ENCODE data around the gene RAP1GAP. TPM values are rescaled to one million over a fixed set of nuclear protein-coding genes. Genes with fewer than 3 reads are reported as not detected.

The RAP1GAP gene
- total RNA-seq, 1 donor from 2014 or later = 0.60 TPM

GRCh38 chr1:21590934-21591333 lies 78.2 kb downstream of the RAP1GAP start:
- CTCF ChIA-PET = no interaction called here
- no peak overlapping the region for H3K27ac Mint-ChIP-seq

GRCh38 chr1:21590126-21590880 lies 78.9 kb downstream of the RAP1GAP start:
- no peaks in the 10 kb centered on the region for H3K9me3 Mint-ChIP-seq
- no peak for ATAC-seq (ENCODE audit: low read depth)
- H3K27ac Mint-ChIP-seq = no peak overlapping the region
- intact Hi-C loops (cut with micrococcal nuclease) = no loop called here
- ChIA-PET CTCF (no interaction called here), POLR2A (no interaction called here)
- peaks cover 27% of the 10 kb centered on the region for H3K27me3 Mint-ChIP-seq
- no peak for DNase-seq
- no peak for TF ChIP-seq CTCF (IDR thresholded peaks at IDR 0.05)
- no peak overlapping the region for H3K4me3 Mint-ChIP-seq
- no peaks in the 10 kb centered on the region for H3K36me3 Mint-ChIP-seq (ENCODE audit: low read depth)
- no peaks in the 10 kb centered on the region for H3K4me1 Mint-ChIP-seq

More at GRCh38 chr1:21590934-21591333, 78.2 kb downstream of the RAP1GAP start:
- no peak for DNase-seq
- H3K36me3 Mint-ChIP-seq (ENCODE audit: low read depth) = no peaks in the 10 kb centered on the region
- no peak overlapping the region for H3K4me3 Mint-ChIP-seq
- H3K4me1 Mint-ChIP-seq = no peaks in the 10 kb centered on the region
- peaks cover 31% of the 10 kb centered on the region for H3K27me3 Mint-ChIP-seq
- intact Hi-C loops (cut with micrococcal nuclease) = no loop called here
- ATAC-seq (ENCODE audit: low read depth) = no peak
- POLR2A ChIA-PET = no interaction called here
- TF ChIP-seq CTCF (IDR thresholded peaks at IDR 0.05) = no peak
- H3K9me3 Mint-ChIP-seq = no peaks in the 10 kb centered on the region

- intact Hi-C loops (cut with micrococcal nuclease) = no loop called here
- Mint-ChIP-seq H3K4me1 (no peaks in the 10 kb centered on the region), H3K27me3 (peaks cover 27% of the 10 kb centered on the region), H3K4me3 (no peak overlapping the region), H3K36me3 (ENCODE audit: low read depth) (no peaks in the 10 kb centered on the region), H3K9me3 (no peaks in the 10 kb centered on the region), H3K27ac (no peak overlapping the region)
- ATAC-seq (ENCODE audit: low read depth) (no peak), DNase-seq (no peak)
- no peak for TF ChIP-seq CTCF (IDR thresholded peaks at IDR 0.05)
- POLR2A ChIA-PET = no interaction called here
- CTCF ChIA-PET = no interaction called here
Observed at GRCh38 chr1:21589618-21590017, 79.5 kb downstream of the RAP1GAP start.

GRCh38 chr1:21587602-21587953 lies 81.6 kb downstream of the RAP1GAP start:
- H3K27ac Mint-ChIP-seq = no peak overlapping the region
- H3K4me1 Mint-ChIP-seq = no peaks in the 10 kb centered on the region
- ChIA-PET POLR2A (no interaction called here), CTCF (no interaction called here)
- peaks cover 29% of the 10 kb centered on the region for H3K27me3 Mint-ChIP-seq
- no peak for TF ChIP-seq CTCF (IDR thresholded peaks at IDR 0.05)
- DNase-seq (no peak), ATAC-seq (ENCODE audit: low read depth) (no peak)
- H3K36me3 Mint-ChIP-seq (ENCODE audit: low read depth) = no peaks in the 10 kb centered on the region
- no peaks in the 10 kb centered on the region for H3K9me3 Mint-ChIP-seq
- intact Hi-C loops (cut with micrococcal nuclease) = no loop called here
- no peak overlapping the region for H3K4me3 Mint-ChIP-seq

- Mint-ChIP-seq H3K9me3 (no peaks in the 10 kb centered on the region), H3K4me3 (no peak overlapping the region), H3K36me3 (ENCODE audit: low read depth) (no peaks in the 10 kb centered on the region), H3K27ac (no peak overlapping the region), H3K27me3 (peaks cover 27% of the 10 kb centered on the region), H3K4me1 (no peaks in the 10 kb centered on the region)
- ATAC-seq (ENCODE audit: low read depth) = no peak
- intact Hi-C loops (cut with micrococcal nuclease) = no loop called here
- no peak for DNase-seq
- ChIA-PET CTCF (no interaction called here), POLR2A (no interaction called here)
- no peak for TF ChIP-seq CTCF (IDR thresholded peaks at IDR 0.05)
Observed at GRCh38 chr1:21586846-21587601, 82.1 kb downstream of the RAP1GAP start.

Measured in activated B cell treated with CpG ODN at 0.5 μM for 24 hours (primary cell).